H1 (cell line): ENCODE measurements around the gene ATP1B3. TPM values are rescaled to one million over a fixed set of nuclear protein-coding genes. Genes with fewer than 3 reads are reported as not detected.

Source experiments
- ASH2L ChIP-seq: fragments of 200-600, 300-600 bp; sonication (generic); IDR thresholded peaks from one replicate; pipeline ENCODE4 v1.7.1; 2017; ENCODE audit warnings: low read length
- CREB1 ChIP-seq: IDR thresholded peaks from 2 replicates; pipeline ENCODE4 v1.6.1; 2012; ENCODE audit warnings: inconsistent platforms
- EP300 ChIP-seq, 2 experiments: IDR thresholded peaks; 1 replicate in 1 of 2; 2 replicates in 1 of 2; pipeline ENCODE4 v1.6.1; 2011 to 2012; ENCODE audit warnings: low read depth in 2 of 2, low read length in 2 of 2, mild to moderate bottlenecking in 2 of 2, borderline replicate concordance in 1 of 2, inconsistent platforms in 1 of 2, moderate library complexity in 1 of 2
- GTF2F1 ChIP-seq: IDR thresholded peaks from 2 replicates; pipeline ENCODE4 v1.6.1; 2012; ENCODE audit warnings: low read depth, low read length, improper control_type of control experiment, borderline replicate concordance
- JUN ChIP-seq: IDR thresholded peaks from 2 replicates; pipeline ENCODE4 v1.6.1; 2011; ENCODE audit warnings: low read depth, mild to moderate bottlenecking, improper control_type of control experiment, low read length
- JUND ChIP-seq: IDR thresholded peaks from 2 replicates; pipeline ENCODE4 v1.6.1; 2011; ENCODE audit warnings: mild to moderate bottlenecking, improper control_type of control experiment, low read length
- RNF2 ChIP-seq: fragments of 200-900, 300-1000 bp; sonication (generic); IDR thresholded peaks from 2 replicates; pipeline ENCODE4 v1.7.1; 2016; ENCODE audit warnings: borderline replicate concordance, low read depth, mild to moderate bottlenecking, antibody characterized with exemption, low read length; ENCODE audit not compliant: poor library complexity, severe bottlenecking; ENCODE audit errors: missing control alignments
- SP2 ChIP-seq: IDR thresholded peaks from 2 replicates; pipeline ENCODE4 v1.6.1; 2012; ENCODE audit warnings: mild to moderate bottlenecking, low read length, inconsistent platforms
- SP4 ChIP-seq: IDR thresholded peaks from 2 replicates; pipeline ENCODE4 v1.6.1; 2012; ENCODE audit warnings: low read length, inconsistent platforms
- SRF ChIP-seq: IDR thresholded peaks from 2 replicates; pipeline ENCODE4 v1.6.1; 2011; ENCODE audit warnings: mild to moderate bottlenecking, low read depth, low read length, moderate library complexity
- SUZ12 ChIP-seq: fragments of 200-600 bp; sonication (generic); IDR thresholded peaks from 2 replicates; pipeline ENCODE4 v1.6.1; 2012; ENCODE audit warnings: mild to moderate bottlenecking, inconsistent platforms, low read length, moderate library complexity, mixed read lengths
- polyA plus RNA-seq, 7 experiments: library from polyadenylated mRNA; depleted of rRNA in 3 of 7; stranded (reverse) in 5 of 7; unstranded in 2 of 7; fragments of >200 nt in 5 of 7; fragments of 200-250 nt in 2 of 7; gene quantifications; 1 replicate in 5 of 7; 2 replicates in 1 of 7; 4 replicates in 1 of 7; pipeline versions ENCODE4 v1.2.1 to v1.2.3, GENCODE V29; 2011 to 2013; ENCODE audit warnings: missing spikeins in 2 of 7, mixed read lengths in 2 of 7
- total RNA-seq: library from RNA; stranded (reverse); fragmentation: NEBNext Ultra II Directional; extraction: Animal tissue kit (Norgen Biotek cat#: 25700); gene quantifications from 2 replicates; pipeline ENCODE4 v1.2.1, GENCODE V29; 2021

ATP1B3 gene
- total and polyA plus RNA-seq, 2 of the 8 experiments (the other 6 are each of a cell fraction or from before 2014, with no cell fraction given) = 233 to 342 TPM

DNA sequence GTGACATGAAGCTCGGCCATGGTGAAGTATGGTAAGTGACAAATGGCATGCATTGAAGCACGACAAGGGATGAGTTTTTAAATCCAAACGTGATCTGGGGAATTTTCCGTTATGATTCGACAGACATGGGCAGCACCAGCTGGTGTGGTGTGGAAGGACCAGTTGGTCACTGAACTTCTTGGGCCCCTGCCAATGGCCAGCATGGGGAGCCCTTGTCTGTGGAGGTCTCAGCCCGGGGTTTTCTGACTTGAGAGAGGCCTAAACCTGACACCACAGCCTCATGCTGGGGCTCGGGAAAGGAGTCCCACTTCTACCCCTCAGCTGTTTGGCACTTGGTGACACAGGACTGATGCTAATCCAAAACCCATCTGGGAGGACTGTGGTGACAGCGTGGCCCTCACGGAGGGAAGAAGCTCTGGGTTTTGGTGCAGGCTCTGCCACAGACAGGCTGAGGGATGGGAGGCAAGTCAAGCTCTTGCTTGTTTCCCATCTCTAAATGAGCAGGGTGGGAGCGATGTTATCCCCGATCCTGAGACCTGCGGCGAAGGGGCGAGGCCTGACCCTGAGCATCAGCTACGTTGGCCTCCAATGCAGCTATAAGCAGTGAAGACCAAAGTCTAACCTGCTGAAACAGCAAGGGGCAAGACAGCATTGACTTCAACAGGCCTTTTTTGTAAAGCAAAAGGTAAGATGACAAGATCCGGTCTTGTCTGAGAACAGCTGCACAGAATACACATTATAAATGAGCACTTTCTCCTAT, 69.5 kb downstream of the ATP1B3 start (continued):
- TF ChIP-seq SP4 (no peak), CREB1 (no peak), SUZ12 (no peak), JUN (no peak), SP2 (no peak), SRF (no peak), EP300 (IDR thresholded peaks at IDR 0.05; ENCODE audit: borderline replicate concordance in 1 of 2, low read depth in 2 of 2, low read length in 2 of 2) (no peak), RNF2 (no peak), JUND (no peak), GTF2F1 (no peak), ASH2L (no peak)
